GM20431 (cell line): Measurements from ENCODE around the gene PGAP3.

Source experiments
- in situ Hi-C: fragments of 300-500 bp; cut with MseI, MboI; formaldehyde crosslinking; loops from one replicate; pipeline ENCODE4 v1.15.0; 2020; ENCODE audit warnings: low sequenced_read_pairs; ENCODE audit not compliant: unreplicated experiment

The PGAP3 gene

GRCh38 chr17:39675390-39676082 lies 12.3 kb downstream of the PGAP3 start:
- in situ Hi-C loops, result no loop called here

- in situ Hi-C loops, result no loop called here
Observed at GRCh38 chr17:39674702-39675389, 13.0 kb downstream of the PGAP3 start.

DNA sequence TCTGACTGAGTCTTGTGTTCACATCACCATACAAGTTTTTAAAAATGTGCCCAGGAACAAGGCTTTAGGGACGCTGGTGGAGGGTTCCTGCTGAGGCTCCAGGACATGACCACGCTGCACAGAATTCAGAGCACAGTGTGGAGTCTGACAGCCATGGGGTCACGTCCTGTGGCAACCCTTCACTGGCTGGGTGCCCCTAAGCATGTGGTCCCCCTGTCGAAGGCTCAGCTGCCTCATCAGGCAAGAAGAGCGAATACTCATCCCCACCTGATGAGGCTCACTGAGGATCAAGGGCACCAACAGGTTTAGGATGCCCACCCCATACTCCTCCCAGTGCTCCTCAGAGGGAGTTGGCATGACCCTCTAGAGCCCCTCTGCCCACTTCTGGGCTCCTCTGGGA lies 13.7 kb downstream of the PGAP3 start:
- in situ Hi-C loops, result no loop called here

GRCh38 chr17:39673335-39674081 lies 14.3 kb downstream of the PGAP3 start:
- in situ Hi-C loops, result no loop called here

DNA sequence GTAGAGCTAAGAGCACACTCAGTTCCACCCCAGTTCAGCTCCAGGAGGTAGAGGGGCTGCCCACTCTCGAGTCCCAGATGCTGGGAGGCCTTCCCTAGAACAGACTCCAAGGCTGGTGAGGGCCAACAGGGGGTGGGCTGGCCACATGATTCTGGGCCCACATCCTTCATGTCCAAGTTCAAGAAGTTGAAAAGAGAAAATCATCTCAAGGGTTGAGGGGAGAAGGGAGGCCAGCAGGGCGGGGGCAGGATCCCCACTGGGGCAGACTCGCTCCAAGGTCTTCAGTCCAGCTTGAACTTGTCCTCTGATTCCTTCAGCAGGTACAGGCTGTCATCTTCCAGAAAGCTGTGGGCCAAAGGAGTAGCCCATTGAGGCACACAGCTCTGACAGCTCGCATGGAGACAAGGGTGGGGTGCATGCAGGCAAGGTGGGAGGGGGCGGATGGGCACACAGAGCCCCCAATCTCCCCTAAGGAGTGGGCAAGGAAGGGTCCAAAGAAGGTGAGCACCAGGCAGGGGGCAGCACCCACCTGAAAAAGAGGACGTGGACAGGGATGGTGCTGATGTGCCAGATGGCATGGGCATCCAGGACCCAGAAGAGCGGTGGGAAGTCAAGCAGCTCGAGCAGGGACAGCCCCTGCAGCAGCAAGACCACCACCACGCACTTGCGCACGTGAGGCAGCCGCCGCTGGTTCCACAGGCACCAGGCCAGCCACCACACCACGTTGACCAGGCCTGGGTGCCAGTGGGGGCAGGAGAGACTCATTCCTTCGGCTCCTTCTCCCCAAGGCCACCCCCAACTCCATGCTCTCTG lies 15.1 kb downstream of the PGAP3 start:
- in situ Hi-C loops, result no loop called here

DNA sequence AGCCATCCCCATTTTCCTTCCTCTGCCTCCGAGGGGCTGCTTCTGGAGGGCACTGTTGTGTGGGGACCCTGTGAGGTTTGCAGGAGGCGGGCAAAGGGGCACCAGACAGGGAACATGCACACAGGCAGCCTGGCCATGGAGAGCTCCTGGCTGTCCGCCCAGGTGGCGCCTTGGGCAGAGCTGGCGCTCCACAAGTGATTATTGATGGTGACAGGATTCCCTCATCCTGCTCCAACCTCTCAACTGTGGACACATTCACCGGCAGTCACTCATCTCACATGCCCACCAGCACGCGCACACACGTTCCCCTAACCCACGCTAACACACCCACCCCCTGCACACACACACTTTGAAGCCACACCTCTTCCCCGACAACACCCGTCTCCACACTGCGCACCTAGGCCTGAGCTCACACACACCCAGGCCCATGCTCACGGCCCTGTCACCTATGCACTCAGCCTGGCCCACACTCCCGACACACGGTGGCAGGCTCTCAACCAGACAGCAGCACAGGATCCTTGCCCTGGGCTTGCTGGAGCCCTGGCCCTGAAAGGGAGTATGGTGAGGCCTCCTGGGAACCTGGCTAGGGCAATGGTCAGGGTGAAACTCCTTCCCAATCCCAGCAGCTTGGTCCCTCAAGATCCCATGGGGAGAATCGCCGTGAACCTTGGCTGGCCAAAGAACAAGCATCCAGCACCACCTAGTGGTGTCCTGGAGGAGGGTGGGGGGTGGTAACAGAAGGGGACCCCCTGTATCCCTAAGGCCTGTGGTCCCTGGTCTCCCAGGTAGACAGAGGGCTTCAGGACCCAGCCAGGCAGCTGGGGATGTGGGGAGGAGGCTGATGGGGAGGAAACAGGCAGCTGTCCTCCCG lies 16.0 kb downstream of the PGAP3 start:
- in situ Hi-C loops, result no loop called here

- in situ Hi-C loops, result no loop called here
Observed at GRCh38 chr17:39670746-39671145, 17.1 kb downstream of the PGAP3 start.

- in situ Hi-C loops, result no loop called here
Observed at GRCh38 chr17:39669897-39670735, 17.7 kb downstream of the PGAP3 start.

DNA sequence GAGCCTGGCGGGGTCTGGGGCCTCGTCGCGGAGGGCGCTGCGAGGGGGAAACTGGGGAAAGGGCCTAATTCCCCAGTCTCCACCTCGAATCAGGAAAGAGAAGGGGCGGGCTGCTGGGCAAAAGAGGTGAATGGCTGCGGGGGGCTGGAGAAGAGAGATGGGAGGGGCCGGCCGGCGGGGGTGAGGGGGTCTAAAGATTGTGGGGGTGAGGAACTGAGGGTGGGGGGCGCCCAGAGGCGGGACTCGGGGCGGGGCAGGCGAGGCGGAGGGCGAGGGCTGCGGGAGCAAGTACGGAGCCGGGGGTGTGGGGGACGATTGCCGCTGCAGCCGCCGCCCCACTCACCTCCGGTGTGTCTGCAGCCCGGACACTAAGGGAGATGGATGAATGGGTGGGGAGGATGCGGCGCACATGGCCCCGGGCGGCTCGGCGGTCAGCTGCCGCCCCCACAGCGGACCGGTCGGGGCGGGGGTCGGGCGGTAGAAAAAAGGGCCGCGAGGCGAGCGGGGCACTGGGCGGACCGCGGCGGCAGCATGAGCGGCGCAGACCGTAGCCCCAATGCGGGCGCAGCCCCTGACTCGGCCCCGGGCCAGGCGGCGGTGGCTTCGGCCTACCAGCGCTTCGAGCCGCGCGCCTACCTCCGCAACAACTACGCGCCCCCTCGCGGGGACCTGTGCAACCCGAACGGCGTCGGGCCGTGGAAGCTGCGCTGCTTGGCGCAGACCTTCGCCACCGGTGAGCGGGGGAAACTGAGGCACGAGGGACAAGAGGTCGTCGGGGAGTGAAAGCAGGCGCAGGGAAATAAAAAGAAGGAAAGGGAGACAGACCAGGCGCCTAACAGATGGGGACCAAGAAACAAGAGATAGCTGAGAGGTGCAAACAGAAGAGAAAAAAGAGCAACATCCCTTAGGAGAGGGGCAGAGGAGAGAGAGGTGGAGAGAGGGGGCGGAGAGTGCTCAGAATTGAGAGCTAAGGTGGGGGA lies 19.6 kb downstream of the PGAP3 start, which contains the start of gene PNMT:
PNMT (plus strand) TSS at position 509 of the 980 bp plus-strand sequence; CDS start at position 532, 23 bp downstream.
- in situ Hi-C loops, result no loop called here

GRCh38 chr17:39667262-39667944 lies 20.5 kb downstream of the PGAP3 start:
- in situ Hi-C loops, result no loop called here

- in situ Hi-C loops, result no loop called here
Observed at GRCh38 chr17:39666601-39667261, 21.1 kb downstream of the PGAP3 start.

GRCh38 chr17:39666231-39666600 lies 21.6 kb downstream of the PGAP3 start:
- in situ Hi-C loops, result no loop called here

DNA sequence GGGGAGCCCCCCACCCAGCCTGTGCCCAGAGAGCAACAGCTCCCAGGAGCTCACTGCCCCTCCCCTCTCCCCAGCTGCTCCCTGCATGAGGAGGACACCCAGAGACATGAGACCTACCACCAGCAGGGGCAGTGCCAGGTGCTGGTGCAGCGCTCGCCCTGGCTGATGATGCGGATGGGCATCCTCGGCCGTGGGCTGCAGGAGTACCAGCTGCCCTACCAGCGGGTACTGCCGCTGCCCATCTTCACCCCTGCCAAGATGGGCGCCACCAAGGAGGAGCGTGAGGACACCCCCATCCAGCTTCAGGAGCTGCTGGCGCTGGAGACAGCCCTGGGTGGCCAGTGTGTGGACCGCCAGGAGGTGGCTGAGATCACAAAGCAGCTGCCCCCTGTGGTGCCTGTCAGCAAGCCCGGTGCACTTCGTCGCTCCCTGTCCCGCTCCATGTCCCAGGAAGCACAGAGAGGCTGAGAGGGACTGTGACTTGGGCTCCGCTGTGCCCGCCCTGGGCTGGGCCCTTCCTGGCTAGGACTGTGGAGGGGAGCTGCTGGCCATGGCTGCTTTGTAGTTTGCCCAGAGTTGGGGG lies 22.1 kb downstream of the PGAP3 start:
- in situ Hi-C loops, result no loop called here

DNA sequence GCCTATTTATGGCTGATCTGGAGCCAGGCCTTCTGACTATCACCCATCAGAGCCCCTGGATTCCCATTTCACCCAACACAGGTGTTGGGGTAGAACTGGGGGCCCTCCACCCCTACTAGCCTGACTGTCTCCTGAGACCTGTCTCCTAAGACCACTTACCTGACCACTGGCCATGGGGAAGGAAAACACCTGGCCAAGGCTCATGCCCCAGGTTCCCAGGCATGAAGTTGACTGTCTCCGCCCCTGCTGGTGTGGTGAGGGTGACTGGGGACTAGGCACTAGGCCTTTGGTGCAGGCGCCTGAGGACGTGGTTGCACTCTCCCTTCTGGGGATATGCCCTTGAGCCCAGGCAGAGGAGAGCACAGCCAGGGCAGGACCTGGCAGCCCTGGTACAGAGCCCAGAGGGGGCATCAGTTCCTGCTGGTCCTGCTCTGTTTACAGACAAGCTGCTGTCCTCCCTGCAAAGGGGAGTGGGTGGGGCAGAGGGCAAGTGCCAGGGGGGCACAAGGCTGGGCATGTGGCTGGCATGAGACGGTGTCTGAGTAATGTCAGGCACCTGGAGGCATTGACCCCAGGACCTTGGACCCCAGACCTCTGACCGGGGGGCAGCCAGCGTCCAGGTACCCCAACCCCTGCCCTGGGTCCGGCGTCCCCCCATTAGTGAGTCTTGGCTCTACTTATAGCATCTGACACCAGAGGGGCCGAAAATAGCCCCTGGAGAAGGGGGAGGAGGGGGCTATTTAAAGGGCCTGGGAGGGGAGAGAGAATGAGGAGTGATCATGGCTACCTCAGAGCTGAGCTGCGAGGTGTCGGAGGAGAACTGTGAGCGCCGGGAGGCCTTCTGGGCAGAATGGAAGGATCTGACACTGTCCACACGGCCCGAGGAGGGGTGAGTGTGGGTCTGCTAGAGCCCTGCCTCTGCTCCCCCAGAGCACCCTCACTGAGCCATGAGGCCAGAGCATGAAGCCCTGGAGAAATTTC lies 23.0 kb downstream of the PGAP3 start, which contains the start of gene TCAP:
TCAP (plus strand) TSS at position 769 of the 981 bp plus-strand sequence; CDS start at position 780, 11 bp downstream.
- in situ Hi-C loops, result no loop called here
